ENCODE measurements around the gene SNX20. TPM values are rescaled to one million over a fixed set of nuclear protein-coding genes. Genes with fewer than 3 reads are reported as not detected.

SNX20 gene
- total RNA-seq, 2 donors from 2014 or later: 1.2 to 2.0 TPM

- intact Hi-C loops (cut with DNase I): no loop called here
- DNase-seq: no peak
- ATAC-seq: no peak
These were observed 25.1 kb upstream of the SNX20 start for GRCh38 chr16:50706250-50706649.

- DNase-seq: no peak
- intact Hi-C loops (cut with DNase I): no loop called here
- no peak for ATAC-seq
These were observed 24.5 kb upstream of the SNX20 start for GRCh38 chr16:50705436-50706110.

GRCh38 chr16:50704245-50704644 lies 23.1 kb upstream of the SNX20 start:
- intact Hi-C loops (cut with DNase I): no loop called here
- DNase-seq (no peak), ATAC-seq (no peak)

DNA sequence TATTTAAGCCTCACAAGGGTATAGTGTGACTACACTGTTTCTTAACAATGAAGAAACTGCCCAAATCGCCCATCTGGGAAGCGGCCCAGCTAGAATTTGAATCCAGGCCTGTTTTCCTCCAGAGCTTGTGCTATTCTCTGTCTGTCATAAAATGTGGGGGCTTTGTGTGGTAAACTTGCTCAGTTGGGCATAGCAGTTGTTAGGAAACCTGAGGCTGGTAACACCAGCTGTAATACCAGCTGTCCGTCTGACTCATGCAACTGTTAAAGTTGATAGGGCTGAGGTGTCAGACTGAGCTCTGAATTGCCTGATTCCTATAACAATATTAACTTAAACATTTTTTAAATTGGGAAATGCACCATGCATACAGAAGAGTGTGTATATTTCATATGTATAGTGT lies 21.6 kb upstream of the SNX20 start:
- intact Hi-C loops (cut with DNase I): no loop called here
- ATAC-seq (no peak), DNase-seq (no peak)

- ATAC-seq (peak in 1 of 2 donors; percentile 43), DNase-seq (no peak)
- intact Hi-C loops (cut with DNase I): no loop called here
These were observed 18.4 kb upstream of the SNX20 start for GRCh38 chr16:50699326-50700159.

DNA sequence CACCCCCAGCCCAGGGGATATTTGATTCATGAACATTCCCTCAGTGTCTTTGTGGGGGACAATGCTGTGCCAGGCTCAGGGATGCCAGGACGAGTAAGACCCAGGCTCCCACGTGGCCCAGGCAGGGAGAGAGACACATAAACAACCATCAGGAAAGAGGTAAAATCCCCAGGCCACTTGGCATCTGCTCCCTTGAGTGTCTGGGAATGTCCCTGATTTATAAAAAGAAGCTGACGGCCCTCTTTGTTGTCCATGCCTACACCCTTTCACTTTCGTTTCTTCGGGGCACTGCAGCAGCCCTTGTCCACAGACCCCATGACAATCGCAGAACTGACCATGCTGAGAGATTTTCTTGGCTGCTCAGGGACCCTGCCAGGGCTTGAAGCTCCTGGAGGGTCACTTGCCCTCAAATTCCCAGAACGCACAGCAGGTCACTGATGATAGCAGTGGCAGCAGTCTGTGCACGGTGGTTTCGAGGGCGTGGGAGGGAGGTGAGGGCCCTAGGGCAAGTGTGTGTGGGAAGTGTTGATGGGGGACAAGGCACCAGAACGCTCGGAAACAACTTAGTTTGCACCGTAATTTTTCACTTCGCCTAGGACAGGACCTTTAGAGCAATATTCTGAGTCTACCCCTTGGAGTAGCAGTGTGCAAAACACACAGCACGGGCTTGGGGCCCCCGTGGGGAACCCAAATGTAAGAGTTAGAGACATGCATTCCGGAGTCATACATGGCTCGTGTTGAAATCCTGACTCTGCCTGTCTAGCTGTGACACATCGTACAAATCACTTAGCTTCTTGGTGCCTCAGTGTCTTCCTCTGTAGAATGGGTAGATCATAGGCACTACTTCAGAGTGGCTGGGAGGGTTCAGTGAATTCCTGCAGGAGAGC lies 17.0 kb upstream of the SNX20 start:
- peak; percentile 59 to 62 for ATAC-seq
- no peak for DNase-seq
- intact Hi-C loops (cut with DNase I): no loop called here

DNA sequence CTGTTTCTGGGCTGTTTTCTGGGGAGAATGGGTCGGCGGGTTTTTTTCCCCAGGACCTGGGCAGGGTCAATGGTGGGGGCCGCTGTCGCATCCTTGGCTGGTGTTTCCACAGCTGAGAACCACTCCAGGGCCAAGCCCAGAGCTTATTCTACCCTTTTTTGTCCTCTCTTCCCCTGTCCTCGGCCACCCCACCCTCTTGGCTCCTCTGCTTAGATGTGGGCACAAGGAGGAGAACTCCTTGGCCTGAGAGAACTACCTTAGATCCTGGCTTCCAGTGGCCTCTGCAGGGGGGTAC lies 16.3 kb upstream of the SNX20 start:
- ATAC-seq: no peak
- intact Hi-C loops (cut with DNase I): no loop called here

DNA sequence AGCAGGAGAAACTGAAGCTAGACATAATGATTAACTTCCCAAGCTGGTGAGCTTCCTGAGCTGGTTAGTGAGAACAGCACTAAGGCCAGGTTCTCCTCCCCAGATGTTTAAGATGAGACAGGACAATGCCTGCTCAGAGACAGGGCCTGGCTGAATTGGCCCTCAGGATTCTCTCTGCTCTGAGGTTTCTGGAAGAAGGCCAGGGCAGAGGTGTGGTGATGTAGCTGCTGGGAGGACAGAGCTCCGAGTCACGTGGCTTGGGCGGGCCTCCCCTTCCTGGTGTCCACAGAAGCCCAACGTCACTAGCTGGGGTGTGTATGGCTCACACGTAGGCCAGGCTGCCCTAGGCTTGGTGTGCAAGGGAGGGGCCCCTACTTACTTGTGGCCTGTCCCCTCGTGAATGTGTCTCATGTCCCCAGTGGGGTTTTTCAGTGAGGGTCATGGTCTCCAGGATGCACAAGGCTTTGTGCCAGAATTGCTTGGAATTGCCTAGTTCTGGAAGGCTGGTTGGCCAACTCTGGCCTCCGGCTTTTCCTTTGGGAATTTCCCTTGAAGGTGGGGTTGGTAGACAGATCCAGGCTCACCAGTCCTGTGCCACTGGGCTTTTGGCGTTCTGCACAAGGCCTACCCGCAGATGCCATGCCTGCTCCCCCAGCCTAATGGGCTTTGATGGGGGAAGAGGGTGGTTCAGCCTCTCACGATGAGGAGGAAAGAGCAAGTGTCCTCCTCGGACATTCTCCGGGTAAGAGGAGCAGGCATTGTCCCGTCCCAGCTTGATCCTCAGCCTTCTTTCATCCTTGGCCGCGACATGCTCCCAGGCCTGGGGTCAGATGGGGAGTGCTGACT lies 15.7 kb upstream of the SNX20 start:
- intact Hi-C loops (cut with DNase I): no loop called here
- peak; percentile 34 to 85 for ATAC-seq
- peak; percentile 86 for DNase-seq

More for the DNA sequence above, 16.3 kb upstream of the SNX20 start:
- DNase-seq: no peak

DNA sequence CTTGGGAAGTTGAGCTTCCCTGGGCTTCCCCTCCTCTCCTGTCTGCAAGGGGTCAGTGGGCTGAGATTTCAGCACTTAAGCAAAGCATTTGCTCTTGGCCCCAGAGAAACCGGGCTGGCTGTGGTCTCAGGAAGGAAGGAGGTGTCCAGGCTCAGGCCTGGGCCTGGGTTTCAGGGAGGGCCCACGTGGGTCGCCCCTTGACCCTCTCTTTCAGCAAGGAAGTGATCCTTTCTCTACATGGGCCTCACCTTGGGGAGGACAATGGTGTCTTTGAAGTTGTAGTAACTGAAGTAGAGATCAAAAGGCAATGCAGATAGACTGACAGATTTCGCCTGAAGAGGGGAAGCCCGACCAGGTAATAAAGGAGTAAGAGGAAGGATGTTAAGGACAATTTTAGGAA lies 15.0 kb upstream of the SNX20 start:
- ATAC-seq (no peak), DNase-seq (no peak)
- intact Hi-C loops (cut with DNase I): no loop called here

DNA sequence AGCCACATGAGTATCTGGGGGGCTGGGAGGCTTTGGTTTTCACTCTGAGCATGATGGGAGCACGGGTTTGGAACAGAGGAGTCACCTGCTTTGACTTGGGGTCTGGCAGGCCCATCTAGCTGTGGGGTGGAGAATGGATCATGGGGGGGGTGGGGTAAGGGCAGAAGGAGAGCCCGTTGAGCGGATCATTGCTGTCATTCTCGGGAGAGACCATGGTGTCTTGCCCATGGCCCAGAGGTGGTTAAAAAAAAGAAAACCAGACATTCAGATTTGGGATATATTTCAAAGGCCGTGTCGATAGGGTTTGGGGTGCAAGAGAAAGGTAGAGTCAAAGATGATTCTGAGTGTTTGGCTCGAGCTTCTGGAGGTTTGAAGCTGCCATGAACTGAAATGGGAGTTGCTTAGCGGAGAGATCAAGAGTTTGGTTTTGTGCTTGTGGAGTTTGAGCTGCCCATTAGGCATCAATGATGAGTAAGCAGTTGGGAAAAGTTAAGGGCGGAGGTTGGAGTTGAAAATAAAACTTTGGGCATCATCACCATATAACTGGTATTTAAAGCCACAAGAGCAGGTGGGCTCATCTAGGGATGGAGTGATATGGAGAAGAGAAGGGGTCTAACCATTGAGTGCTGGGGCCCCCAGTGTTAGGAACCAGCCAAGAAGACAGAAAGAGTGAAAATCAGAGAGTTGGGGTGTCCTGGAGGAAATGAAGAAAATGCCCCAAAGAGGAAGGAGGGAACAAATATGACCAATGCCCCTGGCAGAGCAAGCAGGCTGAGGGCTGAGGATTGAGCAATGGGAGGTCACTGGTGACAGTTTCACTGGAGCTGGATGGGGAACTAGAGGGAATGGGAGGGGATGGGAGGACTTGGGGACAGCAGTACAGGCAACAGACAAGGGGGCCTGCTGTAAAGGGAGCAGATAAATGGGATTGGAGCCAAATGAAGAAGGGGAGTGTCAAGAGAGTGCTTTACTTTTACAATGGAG lies 14.2 kb upstream of the SNX20 start:
- ATAC-seq (peak in 1 of 2 donors; percentile 56), DNase-seq (peak; percentile 47)
- intact Hi-C loops (cut with DNase I): no loop called here

GRCh38 chr16:50694206-50694605 lies 13.1 kb upstream of the SNX20 start:
- intact Hi-C loops (cut with DNase I): no loop called here
- ATAC-seq (no peak), DNase-seq (no peak)

DNA sequence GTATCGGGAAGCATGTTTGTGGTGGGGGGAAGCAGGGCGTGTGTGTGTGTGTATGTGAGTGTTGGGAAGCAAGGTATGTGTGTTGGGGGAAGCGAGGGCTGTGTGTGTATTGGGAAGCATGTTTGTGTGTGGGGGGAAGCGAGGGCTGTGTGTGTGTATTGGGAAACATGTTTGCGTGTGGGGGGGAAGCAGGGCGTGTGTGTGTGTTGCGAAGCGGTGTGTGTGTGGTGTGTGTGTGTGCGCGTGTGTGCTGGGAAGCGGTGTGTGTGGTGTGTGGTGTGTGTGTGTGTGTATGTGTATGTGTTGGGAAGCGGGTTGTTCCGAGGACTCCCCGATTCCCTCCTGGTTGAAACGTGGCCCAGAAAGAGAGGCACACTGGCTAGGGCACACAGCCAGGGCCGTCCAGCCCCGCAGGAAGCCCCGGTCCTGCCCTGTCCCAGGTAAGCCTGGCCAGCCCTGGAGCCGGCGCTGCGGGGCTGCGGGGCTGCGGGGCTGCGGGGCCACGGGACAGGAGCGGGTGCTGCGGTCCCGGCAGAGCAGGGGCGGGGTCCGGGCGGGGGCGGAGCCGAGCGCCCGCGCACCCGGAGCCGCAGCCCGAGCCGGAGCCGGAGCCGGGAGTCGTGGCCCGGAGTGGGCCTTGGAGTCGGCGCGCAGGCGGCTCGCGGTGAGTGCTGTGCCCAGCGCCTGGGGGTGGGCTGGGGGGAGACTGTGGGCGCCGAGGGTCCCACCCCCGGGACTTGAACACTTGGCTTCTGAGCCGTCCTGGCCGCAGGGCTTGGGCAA lies 12.1 kb upstream of the SNX20 start, which contains the start of gene NOD2:
Gene NOD2, plus strand, starts transcription at position 608 of the 783 bp plus-strand sequence. CDS start 5,890 bp downstream, outside the sequence.
- ATAC-seq (peak; percentile 53 to 56), DNase-seq (no peak)
- intact Hi-C loops (cut with DNase I): no loop called here

DNA sequence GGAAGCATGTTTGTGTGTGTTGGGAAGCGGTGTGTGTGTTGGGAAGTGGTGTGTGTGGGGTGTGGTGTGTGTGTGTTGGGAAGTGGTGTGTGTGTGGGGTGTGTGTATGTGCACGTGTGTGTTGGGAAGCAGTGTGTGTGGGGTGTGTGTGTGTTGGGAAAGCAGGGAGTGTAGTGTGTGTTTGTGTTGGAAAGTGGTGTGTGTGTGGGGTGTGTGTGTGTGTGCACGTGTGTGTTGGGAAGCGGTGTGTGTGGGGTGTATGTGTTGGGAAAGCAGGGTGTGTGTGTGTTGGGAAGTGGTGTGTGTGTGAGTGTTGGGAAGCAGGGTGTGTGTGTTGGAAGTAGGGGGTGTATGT lies 11.5 kb upstream of the SNX20 start:
- ATAC-seq (no peak), DNase-seq (no peak)
- intact Hi-C loops (cut with DNase I): no loop called here

GRCh38 chr16:50690177-50690576 lies 9.1 kb upstream of the SNX20 start:
- no peak for ATAC-seq
- no peak for DNase-seq
- intact Hi-C loops (cut with DNase I): no loop called here

GRCh38 chr16:50688867-50689266 lies 7.8 kb upstream of the SNX20 start:
- DNase-seq: no peak
- no peak for ATAC-seq
- intact Hi-C loops (cut with DNase I): no loop called here

DNA sequence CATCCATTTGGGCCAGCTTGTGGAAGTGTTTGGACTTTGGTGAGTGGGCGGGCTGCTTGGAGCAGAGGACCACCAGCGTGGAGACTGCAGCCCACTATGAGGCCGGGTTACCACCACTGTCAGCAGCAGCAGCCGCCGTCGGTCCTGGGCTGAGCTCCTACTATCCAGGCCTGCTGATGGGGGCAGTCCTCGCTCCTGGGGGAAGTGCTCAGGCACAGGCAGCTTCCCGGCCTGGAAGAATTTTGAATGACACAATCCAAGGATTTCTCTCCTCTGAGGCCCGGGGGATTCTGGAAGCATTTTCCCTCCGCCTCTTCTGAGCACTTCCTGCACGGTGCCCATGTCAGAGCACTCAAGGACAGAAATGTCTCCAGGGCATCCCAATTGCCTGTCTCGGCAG lies 7.0 kb upstream of the SNX20 start:
- DNase-seq: no peak
- intact Hi-C loops (cut with DNase I): no loop called here
- ATAC-seq: peak in 1 of 2 donors; percentile 13

DNA sequence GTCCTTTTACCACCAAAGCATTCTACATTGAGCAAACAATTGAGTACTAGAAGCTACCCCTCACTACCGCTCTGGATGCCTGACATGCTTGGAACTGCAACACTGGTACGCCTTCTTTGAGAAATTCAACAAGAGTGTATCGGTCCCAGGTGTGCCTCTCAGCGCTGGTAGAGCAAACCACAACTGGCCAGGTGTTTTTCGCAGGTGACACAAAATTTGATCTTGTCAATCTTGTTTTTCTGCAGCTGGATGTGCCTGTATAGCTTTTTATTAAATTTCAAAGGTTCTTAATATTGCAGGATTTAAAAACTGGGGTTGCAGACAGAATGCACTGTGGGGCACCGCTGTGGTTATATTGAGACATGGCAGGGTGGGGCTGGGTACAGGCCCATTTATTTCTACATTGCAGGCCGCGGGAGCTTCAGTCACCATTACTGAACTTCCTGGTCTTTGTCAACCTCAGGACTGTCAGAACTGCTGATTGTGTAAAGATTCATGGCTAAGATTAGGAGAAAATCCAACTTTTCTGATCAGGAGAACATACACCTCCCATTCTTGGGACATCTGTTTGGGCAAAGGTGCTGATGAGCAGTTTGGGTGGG lies 4.5 kb upstream of the SNX20 start:
- DNase-seq (no peak), ATAC-seq (peak in 1 of 2 donors; percentile 45)
- intact Hi-C loops (cut with DNase I): no loop called here
